ENCODE results near the gene ST6GALNAC5.

DNA sequence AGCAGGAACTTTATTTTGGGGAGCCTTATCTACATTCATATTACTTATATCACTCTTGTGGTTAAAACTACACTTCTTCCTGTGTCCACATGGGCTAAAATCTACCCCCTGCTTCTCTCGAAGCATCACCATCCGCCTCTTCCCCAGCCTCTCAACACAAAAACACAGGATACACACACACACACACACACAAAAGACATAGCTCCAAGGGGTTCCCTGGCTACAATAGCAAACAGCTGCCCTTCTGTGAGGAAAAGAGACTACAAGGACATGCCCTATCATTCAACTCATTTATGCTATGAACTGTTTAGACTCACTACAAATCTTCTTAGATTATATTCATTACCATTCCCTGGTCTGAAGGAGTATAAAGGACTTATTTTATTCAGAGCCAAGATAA is 197.0 kb downstream of the ST6GALNAC5 start:
- TF ChIP-seq CTCF (IDR thresholded peaks at IDR 0.05): no peak
- no peak for TF ChIP-seq POLR2A (IDR thresholded peaks at IDR 0.05)
